ENCODE data around the gene C10orf95.
"Not testable (repeated sequence)": the region's sequence is repeated elsewhere in the genome, so short reads cannot be mapped to it uniquely, and the experiment has no call there.

Gene C10orf95

GRCh38 chr10:102457591-102458150, 6.3 kb upstream of the C10orf95 start:
- no peak for DNase-seq (ENCODE audit: low read depth)
- TF ChIP-seq, protein P1, sequence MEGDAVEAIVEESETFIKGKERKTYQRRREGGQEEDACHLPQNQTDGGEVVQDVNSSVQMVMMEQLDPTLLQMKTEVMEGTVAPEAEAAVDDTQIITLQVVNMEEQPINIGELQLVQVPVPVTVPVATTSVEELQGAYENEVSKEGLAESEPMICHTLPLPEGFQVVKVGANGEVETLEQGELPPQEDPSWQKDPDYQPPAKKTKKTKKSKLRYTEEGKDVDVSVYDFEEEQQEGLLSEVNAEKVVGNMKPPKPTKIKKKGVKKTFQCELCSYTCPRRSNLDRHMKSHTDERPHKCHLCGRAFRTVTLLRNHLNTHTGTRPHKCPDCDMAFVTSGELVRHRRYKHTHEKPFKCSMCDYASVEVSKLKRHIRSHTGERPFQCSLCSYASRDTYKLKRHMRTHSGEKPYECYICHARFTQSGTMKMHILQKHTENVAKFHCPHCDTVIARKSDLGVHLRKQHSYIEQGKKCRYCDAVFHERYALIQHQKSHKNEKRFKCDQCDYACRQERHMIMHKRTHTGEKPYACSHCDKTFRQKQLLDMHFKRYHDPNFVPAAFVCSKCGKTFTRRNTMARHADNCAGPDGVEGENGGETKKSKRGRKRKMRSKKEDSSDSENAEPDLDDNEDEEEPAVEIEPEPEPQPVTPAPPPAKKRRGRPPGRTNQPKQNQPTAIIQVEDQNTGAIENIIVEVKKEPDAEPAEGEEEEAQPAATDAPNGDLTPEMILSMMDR (IDR thresholded peaks at IDR 0.05; ENCODE audit: control insufficient read depth, insufficient read depth, low read depth, low read length, missing control alignments) = no peak
- no peak overlapping the region for H3K4me3 ChIP-seq (ENCODE audit: control insufficient read depth, low read depth, low read length)

- TF ChIP-seq, protein P1 (IDR thresholded peaks at IDR 0.05; ENCODE audit: control insufficient read depth, insufficient read depth, low read depth, low read length, missing control alignments) = no peak
- H3K4me3 ChIP-seq (ENCODE audit: control insufficient read depth, low read depth, low read length) = no peak overlapping the region
- DNase-seq (ENCODE audit: low read depth) = peak; percentile 66
Measured at GRCh38 chr10:102455893-102456471, 4.6 kb upstream of the C10orf95 start.

- not testable (repeated sequence) for DNase-seq (ENCODE audit: low read depth)
Measured at GRCh38 chr10:102454662-102455487, 3.5 kb upstream of the C10orf95 start.

GRCh38 chr10:102453502-102453901, 2.2 kb upstream of the C10orf95 start:
- DNase-seq (ENCODE audit: low read depth) = no peak
- no peak overlapping the region for H3K4me3 ChIP-seq (ENCODE audit: control insufficient read depth, low read depth, low read length)
- TF ChIP-seq, protein P1 (IDR thresholded peaks at IDR 0.05; ENCODE audit: control insufficient read depth, insufficient read depth, low read depth, low read length, missing control alignments) = no peak

More at GRCh38 chr10:102454662-102455487, 3.5 kb upstream of the C10orf95 start:
- H3K4me3 ChIP-seq (ENCODE audit: control insufficient read depth, low read depth, low read length) = not testable (repeated sequence)

DNA sequence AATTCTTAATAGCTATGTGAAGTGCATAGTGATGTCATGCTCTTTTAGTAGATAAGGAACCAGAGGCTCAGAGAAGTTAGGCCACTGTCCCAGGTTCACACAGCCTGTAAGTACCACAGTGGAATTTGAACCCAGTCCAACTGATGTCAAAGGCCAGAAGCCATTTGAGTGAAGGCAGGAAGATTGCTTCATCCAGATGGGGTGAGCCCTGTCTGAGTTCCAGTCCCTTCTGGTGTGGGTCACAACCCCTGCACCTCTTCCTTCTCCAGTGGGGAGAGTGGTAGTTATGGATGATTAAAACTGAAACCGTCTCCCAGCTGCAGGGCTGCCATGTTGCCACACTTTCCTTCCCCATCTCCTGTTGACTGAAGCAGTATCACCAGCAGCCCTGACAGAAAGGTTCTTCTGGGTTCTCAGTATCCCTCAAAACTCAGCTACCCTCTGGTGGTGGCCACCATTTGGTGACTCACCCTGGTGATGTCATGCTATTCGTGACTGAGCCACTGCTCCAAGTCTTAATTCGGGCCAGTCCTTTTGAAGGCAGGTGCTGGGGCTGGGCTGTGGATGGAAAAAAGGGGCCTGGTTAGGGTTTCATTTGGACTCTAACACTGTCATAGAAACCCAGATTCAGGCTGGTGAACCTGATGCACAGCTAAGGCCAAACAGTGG, 1.5 kb upstream of the C10orf95 start:
- H3K4me3 ChIP-seq (ENCODE audit: control insufficient read depth, low read depth, low read length) = no peak overlapping the region
- no peak for DNase-seq (ENCODE audit: low read depth)
- TF ChIP-seq, protein P1 (IDR thresholded peaks at IDR 0.05; ENCODE audit: control insufficient read depth, insufficient read depth, low read depth, low read length, missing control alignments) = no peak

DNA sequence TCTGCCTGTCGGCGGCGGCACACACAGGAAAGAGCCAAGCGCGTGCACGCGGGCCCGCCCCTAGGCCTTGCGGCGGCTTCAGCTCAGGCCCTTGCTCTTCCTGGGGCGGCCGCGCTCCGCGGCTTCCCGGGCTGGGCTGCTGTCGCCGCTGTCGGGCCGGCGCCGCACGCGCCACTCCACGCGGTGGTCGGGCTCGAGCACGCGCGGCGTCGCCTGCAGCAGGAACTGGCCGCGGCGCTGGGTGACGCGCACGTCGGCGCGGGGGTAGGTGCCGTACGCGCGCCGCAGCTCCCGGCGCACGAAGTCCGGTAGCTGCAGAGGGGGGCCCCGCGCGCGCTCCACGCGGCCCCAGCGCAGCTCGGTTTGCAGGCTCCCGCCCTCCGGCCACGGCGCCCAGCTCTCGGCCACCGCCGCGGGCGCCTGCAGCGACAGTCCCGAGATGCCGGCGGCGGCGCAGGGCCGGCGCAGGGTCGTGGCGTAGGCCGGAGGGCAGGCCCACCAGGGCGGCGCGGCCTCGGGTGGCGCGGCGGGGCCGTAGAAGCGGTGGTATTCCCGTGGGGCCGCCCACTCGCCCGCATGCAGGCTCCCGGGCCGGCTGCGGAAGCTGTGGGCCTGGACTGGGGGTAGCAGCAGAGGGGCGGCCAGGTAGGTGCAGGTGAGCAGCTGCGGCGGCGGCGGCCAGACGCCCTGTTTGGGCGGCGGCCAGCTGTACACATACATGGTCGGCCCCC, 804 bp downstream of the C10orf95 start:
- DNase-seq (ENCODE audit: low read depth) = no peak
- TF ChIP-seq, protein P1 (IDR thresholded peaks at IDR 0.05; ENCODE audit: control insufficient read depth, insufficient read depth, low read depth, low read length, missing control alignments) = no peak
- H3K4me3 ChIP-seq (ENCODE audit: control insufficient read depth, low read depth, low read length) = peak overlapping the region; percentile 61
